ENCODE measurements around the gene MLC1.

GRCh38 chr22:50119768-50120251 lies 34.6 kb upstream of the MLC1 start:
- TF ChIP-seq EP300 (IDR thresholded peaks at IDR 0.05) (no peak), CTCF (IDR thresholded peaks at IDR 0.05) (no peak), POLR2A (IDR thresholded peaks at IDR 0.05) (no peak), POLR2AphosphoS5 (IDR thresholded peaks at IDR 0.05) (no peak)
